HepG2 (cell line): ENCODE measurements around the gene SLC19A1.

ENCODE experiments used
- KAT2B ChIP-seq: fragments of 150-350 bp; IDR thresholded peaks from 2 replicates; pipeline ENCODE4 v1.6.1; 2014; ENCODE audit warnings: low read depth, low read length, borderline replicate concordance
- RAD21 ChIP-seq: fragments of 450-650 bp; formaldehyde crosslinking; IDR thresholded peaks from 2 replicates; pipeline ENCODE4 v1.5.0; 2020; ENCODE audit warnings: mild to moderate bottlenecking
- SP1 ChIP-seq, 2 experiments: fragments of 450-650 bp in 1 of 2; sonication (generic) in 1 of 2; formaldehyde crosslinking in 1 of 2; IDR thresholded peaks; 2 replicates each; pipeline versions ENCODE4 v1.4.0 to v1.6.1; 2016 to 2020; ENCODE audit warnings: missing genetic modification reagents in 1 of 2

DNA sequence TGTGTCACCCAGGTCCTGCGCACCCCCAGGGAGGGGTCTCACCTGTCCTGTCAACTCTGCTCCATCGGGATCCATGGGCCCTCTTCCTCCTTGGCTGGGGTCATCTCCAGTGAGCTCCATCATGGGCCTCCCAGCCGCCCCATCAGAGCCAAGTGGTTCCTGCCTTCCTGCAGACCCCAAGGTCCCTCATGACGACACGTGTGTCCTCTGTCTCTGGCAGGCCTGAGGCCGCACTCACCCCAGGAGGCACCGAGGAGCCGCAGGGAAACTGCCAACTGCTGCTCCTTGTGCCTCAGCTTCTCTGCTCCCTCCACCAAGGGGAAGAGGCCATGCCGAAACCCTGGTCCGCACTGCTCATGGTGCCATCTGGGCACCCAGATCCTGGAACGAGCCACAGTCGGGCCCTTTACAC, 90.5 kb downstream of the SLC19A1 start:
- TF ChIP-seq SP1 (IDR thresholded peaks at IDR 0.05), result no peak
- no peak for TF ChIP-seq SP1 (CRISPR knock-in tag; IDR thresholded peaks at IDR 0.05)
- TF ChIP-seq RAD21 (CRISPR knock-in tag), result no peak
- no peak for TF ChIP-seq KAT2B
